WTC11 (cell line): ENCODE data around the gene ABLIM2.

Experiments
- ZNF138 ChIP-seq: sonication (generic); formaldehyde crosslinking; conservative IDR thresholded peaks from 2 replicates; pipeline ENCODE4 v1.8.1; 2022; ENCODE audit warnings: mild to moderate bottlenecking, moderate library complexity, missing genetic modification reagents
- TF ChIP-seq, protein P1 (sequence below): sonication (generic); formaldehyde crosslinking; IDR thresholded peaks from 2 replicates; pipeline ENCODE4 v1.8.1; 2023; ENCODE audit warnings: mild to moderate bottlenecking, missing genetic modification reagents
- TF ChIP-seq, protein P2 (sequence below): fragments of 200-600 bp; IDR thresholded peaks from 2 replicates; pipeline ENCODE4 v1.8.0; 2022; ENCODE audit warnings: antibody characterized with exemption

DNA sequence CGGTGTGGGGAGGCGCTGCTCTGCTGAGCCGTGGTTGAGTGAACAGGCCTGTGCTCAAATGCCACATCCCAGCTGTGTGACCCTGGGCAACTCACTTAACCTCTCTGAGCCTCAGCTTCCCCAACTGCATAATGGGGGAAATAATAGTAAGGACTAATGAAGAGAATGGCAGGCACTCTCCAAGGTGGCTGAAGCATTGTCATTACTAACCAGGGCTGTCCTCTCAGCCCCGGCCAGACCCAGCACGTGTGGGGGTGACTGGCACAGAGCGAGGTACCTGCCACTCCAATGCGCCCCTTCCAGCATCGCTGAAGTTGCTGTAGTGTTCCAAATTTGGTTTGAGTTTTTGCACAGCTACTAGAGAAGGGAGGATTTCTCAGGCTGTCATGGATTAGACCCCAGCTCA, 80.0 kb downstream of the ABLIM2 start:
- TF ChIP-seq, protein P1, sequence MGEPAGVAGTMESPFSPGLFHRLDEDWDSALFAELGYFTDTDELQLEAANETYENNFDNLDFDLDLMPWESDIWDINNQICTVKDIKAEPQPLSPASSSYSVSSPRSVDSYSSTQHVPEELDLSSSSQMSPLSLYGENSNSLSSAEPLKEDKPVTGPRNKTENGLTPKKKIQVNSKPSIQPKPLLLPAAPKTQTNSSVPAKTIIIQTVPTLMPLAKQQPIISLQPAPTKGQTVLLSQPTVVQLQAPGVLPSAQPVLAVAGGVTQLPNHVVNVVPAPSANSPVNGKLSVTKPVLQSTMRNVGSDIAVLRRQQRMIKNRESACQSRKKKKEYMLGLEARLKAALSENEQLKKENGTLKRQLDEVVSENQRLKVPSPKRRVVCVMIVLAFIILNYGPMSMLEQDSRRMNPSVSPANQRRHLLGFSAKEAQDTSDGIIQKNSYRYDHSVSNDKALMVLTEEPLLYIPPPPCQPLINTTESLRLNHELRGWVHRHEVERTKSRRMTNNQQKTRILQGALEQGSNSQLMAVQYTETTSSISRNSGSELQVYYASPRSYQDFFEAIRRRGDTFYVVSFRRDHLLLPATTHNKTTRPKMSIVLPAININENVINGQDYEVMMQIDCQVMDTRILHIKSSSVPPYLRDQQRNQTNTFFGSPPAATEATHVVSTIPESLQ (CRISPR knock-in tag), result no peak
- TF ChIP-seq, protein P2, sequence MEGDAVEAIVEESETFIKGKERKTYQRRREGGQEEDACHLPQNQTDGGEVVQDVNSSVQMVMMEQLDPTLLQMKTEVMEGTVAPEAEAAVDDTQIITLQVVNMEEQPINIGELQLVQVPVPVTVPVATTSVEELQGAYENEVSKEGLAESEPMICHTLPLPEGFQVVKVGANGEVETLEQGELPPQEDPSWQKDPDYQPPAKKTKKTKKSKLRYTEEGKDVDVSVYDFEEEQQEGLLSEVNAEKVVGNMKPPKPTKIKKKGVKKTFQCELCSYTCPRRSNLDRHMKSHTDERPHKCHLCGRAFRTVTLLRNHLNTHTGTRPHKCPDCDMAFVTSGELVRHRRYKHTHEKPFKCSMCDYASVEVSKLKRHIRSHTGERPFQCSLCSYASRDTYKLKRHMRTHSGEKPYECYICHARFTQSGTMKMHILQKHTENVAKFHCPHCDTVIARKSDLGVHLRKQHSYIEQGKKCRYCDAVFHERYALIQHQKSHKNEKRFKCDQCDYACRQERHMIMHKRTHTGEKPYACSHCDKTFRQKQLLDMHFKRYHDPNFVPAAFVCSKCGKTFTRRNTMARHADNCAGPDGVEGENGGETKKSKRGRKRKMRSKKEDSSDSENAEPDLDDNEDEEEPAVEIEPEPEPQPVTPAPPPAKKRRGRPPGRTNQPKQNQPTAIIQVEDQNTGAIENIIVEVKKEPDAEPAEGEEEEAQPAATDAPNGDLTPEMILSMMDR, result no peak
- no peak for TF ChIP-seq ZNF138 (CRISPR knock-in tag)
